Left cardiac atrium (tissue), 4 donors: ENCODE measurements around the gene CEP295NL. TPM values are rescaled to one million over a fixed set of nuclear protein-coding genes. Genes with fewer than 3 reads are reported as not detected.
"Not testable (repeated sequence)": the region's sequence is repeated elsewhere in the genome, so short reads cannot be mapped to it uniquely, and the experiment has no call there.

ENCODE experiments used
- ATAC-seq, 2 donors: fragments of 200-7000 bp; cut with Tn5 transposase; one replicate each; pipeline ENCODE4 v1.9.1; 2020; ENCODE audit warnings: mild to moderate bottlenecking in 2 of 2, moderate library complexity in 2 of 2
- DNase-seq: peaks from one replicate; pipeline ENCODE4 v3.0.0-alpha.2; 2020
- intact Hi-C, 2 donors: fragments of 100-400 bp; cut with DNase I; formaldehyde crosslinking; loops; one replicate each; pipeline versions ENCODE4 v1.14.1 to v1.15.1; 2022 to 2023
- total RNA-seq, 2 donors: library from RNA; stranded (reverse); fragmentation: NEBNext Ultra II Directional; extraction: Animal tissue kit (Norgen Biotek cat#: 25700); gene quantifications; one replicate each; pipeline ENCODE4 v1.2.1, GENCODE V29; 2021
- donor health status: DM: no; HTN: yes; CAD: no.
- donor health status: DM: no; HTN: yes; CAD: no; lungs with severe emphysema.
- donor health status: DM: yes; HTN: yes; CAD: no.
- donor health status: Dilated cardiomyopathy.

The CEP295NL gene
- total RNA-seq, 2 donors from 2014 or later = 1.7 to 2.3 TPM

DNA sequence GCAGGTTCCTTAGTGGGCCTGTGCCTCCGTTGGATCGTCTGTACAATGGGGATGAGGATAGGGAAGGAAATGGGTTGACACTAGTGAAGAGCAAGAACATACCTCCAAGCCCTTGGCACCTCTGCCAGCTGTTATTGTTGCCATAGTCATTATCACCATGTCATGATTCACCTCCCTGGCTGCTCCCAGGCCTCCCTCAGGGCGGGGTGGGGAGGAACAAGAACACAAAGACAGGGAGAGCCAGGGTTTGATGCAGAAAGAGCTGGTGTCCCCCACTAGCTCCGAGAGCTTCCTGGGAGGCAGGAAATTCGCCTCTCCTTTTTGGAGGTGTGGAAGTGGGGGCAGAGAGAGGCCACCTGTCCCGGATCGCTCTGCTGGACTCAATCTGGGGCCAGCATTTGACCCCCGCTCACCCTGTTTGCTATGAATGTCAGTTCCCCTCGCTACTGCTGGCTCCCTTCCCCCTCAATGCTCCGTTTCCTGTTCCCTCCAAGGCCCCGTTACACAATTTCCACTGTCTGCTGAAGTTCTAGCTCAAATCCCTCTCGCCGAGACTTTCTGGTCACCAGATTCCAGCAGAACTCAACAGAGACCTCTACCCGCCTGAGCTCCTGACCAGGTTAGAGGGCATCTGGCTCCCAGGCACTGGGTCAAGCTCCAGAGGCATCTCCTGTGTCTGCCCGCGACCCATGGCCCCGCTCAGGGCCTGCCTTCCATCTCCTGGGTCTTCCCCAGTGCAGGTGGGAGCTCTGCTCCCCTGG is 13.1 kb upstream of the CEP295NL start:
- DNase-seq = peak; percentile 82
- intact Hi-C loops = no loop called here
- peak; percentile 55 to 89 for ATAC-seq

GRCh38 chr17:78913115-78913514 is 10.1 kb upstream of the CEP295NL start:
- ATAC-seq = no peak
- DNase-seq = no peak
- intact Hi-C loops = no loop called here

DNA sequence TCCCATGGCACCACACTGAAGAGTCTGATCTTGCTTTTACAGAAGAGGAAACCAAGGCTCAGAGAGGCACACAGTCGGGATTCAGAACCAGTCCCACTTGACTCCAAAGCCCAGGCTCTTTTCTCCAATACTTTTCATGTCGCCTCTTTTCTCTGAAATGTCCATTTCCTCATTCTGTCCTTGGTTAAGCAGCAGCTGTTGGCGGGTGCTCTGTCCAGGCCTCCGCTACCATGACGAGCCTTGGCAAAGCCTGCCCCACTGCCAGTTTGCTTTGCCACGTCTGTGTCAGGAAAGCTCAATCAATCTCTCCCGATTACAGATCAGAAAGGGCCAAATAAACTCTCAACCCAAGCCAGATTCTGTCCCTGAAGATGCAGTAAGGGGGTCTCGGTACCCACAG is 9.1 kb upstream of the CEP295NL start:
- no peak for ATAC-seq

DNA sequence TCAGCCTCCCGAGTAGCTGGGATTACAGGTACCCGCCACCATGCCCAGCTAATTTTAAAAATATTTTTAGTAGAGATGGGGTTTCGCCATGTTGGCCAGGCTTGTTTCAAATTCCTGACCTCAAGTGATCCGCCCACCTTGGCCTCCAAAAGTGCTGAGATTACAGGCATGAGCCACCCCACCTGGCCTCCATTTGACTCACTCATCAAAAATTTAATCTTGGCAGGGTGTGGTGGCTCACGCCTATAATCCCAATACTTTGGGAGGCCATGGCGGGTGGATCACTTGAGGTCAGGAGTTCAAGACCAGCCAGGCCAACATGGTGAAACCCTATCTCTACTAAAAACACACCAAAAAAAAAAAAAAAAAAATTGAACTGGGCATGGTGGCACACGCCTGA is 8.5 kb upstream of the CEP295NL start:
- DNase-seq, ATAC-seq, intact Hi-C loops: not testable (repeated sequence)

More for the DNA sequence above, 9.1 kb upstream of the CEP295NL start:
- intact Hi-C loops = no loop called here
- DNase-seq = no peak

DNA sequence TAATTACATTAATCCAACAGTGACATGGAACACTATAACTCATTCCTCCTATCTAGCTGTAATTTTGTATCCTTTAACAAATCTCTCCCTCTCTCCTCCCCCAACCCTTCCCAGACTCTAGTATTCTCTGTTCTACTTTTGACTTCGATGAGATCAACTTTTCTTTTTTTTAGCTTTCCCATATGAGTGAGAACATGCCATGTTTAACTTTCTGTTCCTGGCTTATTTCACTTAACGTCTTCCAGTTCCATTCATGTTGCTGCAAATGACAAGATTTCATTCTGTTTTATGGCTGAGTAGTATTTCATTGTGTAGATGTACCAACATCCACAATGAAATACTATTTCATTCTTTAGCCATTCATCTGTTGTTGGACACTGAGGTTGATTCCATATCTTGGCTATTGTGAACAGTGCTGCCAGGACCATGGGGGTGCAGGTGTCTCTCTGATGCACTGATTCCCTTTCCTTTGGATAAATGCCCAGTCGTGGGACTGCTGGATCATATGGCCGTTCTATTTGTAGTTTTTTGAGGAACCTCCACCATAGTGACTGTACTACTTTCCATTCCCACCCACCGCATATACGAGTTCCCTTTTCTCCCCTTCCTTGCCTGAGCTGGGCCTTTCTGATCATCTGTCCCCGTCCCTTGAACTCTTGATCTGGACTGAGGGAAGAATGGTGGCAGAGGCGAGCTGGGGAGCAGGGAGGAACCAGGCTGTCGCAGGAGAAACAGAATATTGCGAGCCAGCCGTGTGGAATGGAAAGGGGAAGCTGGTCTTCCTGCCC is 7.7 kb upstream of the CEP295NL start:
- ATAC-seq (peak in 1 of 2 donors; percentile 61), DNase-seq (no peak)
- intact Hi-C loops = no loop called here

- DNase-seq (no peak), ATAC-seq (no peak)
- intact Hi-C loops = no loop called here
These were observed 5.4 kb upstream of the CEP295NL start for GRCh38 chr17:78908426-78908825.

GRCh38 chr17:78905541-78905940 is 2.5 kb upstream of the CEP295NL start:
- ATAC-seq (no peak), DNase-seq (no peak)
- intact Hi-C loops = no loop called here

DNA sequence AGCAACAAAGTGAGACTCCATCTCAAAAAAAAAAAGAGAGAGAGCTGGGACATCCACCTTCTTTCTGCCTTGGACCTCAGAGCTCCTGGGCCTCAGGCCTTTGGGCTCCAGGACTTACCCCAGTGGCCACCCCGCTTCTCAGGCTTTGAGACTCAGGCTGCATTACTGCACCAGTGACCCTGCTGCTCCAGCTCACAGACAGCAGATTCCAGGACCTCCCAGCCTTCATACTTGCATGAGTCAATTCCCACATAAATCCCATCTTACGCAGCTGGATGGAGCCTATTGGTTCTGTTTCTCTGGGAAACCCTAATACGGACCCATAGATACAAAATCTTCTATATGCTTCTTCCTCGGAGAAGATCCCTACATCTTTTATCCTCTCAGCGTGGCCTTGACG is 2.1 kb upstream of the CEP295NL start:
- intact Hi-C loops = no loop called here
- DNase-seq (no peak), ATAC-seq (no peak)

DNA sequence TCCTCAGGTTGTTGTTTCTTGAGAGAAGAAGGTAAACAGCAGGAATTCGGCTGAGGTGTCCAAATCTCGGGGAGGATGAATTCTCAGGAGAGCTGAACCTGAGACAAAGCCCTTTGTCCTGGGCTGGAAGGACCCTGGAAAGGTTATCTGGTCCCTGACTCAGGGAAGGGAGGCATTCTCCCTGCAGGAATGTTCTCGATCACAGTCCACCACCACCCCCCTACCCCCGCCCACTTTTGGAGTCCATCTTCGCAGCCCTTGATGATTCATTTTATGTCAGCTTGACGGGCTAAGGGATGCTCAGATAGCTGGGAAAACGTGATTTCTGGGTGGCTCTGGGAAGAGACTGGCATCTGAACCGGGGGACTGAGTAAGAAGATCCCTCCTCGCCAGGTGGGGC is 1.4 kb upstream of the CEP295NL start:
- intact Hi-C loops = no loop called here
- DNase-seq = no peak
- ATAC-seq = no peak

DNA sequence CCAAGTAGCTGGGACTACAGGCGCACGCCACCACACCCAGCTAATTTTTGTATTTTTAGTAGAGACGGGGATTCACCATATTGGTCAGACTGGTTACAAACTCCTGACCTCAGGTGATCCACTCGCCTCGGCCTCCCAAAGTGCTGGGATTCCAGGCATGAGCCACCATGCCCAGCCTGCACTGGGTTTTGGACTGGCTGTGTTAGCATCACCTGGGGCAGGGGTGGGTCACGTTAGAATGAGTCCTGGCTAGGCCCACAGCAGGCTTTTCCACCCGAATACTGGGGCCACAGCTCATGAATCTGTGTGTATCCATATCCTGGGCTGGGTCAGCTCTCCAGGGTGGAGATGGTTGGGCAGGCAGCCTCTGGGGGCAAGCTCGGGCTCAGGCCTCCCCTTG is 770 bp downstream of the CEP295NL start:
- ATAC-seq, DNase-seq, intact Hi-C loops: not testable (repeated sequence)

DNA sequence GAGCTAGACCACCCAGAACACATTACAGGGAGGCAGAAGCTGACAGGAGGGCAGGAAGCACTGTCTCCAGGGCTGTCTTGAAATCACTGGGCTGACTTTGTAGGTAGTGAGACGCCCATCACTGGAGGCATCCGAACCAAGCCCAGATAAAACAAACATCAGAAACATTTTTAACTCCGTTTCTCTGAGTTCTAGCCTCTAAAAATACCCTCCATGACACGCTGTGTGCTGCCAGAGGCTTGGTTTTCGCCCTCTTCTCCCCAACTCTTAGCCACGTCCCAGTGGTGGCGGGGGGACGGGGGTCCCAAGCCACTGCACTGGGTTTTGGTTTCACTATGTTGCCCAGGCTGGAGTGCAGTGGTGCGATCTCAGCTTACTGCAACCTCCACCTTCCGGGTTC is 1.2 kb downstream of the CEP295NL start:
- no peak for ATAC-seq
- intact Hi-C loops = no loop called here
- DNase-seq = no peak

- DNase-seq (no peak), ATAC-seq (no peak)
- intact Hi-C loops = no loop called here
These were observed 2.2 kb downstream of the CEP295NL start for GRCh38 chr17:78900816-78901215.

DNA sequence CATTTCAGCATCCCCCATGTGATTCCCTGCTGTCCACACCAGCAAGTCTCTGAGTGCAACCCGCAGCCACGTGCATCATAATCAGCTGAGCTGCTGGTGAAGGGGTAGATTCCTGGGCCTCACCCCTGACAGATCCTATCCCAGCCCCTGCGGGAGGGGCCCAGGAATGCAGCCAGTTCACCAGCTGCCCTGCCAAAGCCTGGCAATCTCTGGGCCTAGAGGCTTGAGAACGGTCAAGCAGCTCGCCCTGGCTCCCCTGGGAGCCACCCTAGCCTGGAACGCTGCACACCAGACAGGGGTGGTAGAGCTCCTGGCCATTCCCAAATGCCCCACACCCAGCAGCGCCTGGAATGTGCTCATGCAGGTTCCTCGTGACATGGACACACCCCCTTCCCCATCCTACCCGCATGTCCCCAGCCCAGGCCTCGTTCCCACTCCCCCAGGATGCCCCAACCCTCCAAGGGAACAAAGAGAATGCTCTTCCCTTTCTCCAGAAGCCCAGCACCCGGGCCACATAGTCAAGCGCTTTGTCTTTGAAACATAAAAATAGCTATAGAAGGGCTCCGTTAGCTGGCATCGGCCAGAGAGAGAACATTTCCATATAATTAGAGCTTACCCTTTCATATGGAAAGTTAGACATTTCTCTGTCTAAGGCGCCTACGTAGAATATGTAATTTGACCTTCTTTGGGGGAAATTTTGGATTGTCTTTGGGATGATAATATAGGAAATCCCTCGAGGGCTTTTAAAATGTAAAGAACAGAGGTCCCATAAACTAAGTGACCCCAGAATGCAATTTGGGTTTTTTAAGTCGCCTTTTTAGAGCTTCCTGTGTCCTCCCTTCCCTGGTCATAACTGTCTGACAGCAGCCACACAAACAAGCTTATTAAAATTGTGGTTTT is 3.4 kb downstream of the CEP295NL start:
- peak; percentile 68 to 86 for ATAC-seq
- DNase-seq = peak; percentile 56
- intact Hi-C loops = no loop called here

DNA sequence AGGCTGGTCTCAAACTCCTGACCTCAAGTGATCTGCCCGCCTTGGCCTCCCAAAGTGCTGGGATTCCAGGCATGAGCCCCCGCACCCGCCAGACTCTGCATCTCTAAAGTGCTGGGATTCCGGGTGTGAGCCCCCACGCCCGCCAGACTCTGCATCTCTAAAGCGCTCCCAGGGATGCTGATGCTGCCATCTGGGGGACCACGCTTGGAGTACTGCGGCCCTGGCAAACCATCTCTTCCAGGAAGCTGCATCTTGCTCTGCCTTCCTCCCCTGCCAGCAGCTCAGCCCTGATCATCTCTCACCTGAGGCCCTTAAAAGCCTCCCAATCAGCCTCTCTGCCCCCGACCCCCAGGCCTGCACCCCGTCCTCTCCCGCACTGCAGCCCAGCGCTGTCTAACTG is 4.1 kb downstream of the CEP295NL start:
- DNase-seq (no peak), ATAC-seq (no peak)
- intact Hi-C loops = no loop called here

GRCh38 chr17:78898075-78898836 is 4.7 kb downstream of the CEP295NL start:
- ATAC-seq (no peak), DNase-seq (no peak)
- intact Hi-C loops = no loop called here

DNA sequence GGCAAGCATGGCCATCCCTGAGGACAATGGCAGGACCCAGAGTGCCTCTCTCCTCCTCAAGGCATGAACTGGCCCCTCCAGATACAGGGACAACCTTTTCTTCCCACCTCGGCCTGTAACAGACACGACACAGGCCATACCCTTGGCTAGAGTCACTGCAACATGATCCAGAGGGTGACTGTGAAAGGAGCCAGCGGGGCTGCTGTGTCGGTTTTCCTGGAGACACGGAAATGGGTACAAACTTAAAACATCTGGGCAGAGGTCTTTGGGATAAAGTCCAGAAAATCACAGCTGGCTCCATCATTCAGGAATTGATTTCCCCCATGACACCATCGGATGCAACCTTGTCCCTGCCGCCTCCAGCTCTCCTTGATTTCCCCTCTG is 5.3 kb downstream of the CEP295NL start:
- intact Hi-C loops = no loop called here
- DNase-seq (no peak), ATAC-seq (no peak)

DNA sequence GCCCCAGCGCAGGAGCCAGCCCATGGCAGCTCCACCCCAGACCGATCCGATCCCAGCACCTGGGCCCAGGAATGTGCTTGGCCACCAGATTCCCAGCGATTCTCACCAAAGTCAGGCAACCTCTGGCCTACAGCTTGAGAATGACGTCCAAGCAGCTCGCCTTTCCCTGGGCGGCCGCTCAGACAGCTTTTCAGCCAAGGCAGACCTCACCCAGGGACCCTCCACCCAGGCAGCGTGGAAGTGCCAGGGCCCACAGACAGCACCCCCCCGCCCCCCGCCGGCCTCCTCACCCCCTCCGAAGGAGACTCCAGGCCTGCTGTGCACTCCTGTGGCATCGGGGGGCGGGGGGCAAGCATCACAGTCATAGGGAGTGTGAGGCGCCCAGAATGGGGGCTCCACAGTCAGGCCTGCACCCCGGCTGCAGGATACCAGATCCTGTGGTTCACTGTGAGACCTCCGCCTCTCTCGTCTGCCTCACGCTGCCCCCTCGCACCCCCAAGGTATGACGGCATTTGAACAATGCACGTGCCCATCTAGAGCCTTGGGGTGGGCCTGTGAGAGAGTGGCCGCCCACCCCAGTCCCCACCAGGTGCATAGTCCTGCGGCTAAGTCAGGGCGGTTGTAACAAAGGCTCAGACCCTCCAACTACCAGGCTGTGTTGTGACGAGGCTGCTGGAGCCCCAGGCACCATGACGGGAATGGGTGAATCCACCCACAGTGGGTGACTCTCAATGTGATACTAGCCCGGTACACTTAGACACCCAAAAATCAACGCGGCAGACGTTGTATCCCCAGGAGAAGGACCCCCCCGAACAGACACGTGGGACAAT is 6.0 kb downstream of the CEP295NL start:
- ATAC-seq (no peak), DNase-seq (no peak)
- intact Hi-C loops = no loop called here
